ENCODE data around the gene SLC25A4. TPM values are rescaled to one million over a fixed set of nuclear protein-coding genes. Genes with fewer than 3 reads are reported as not detected.

The SLC25A4 gene
- total RNA-seq, 1 experiment from 2014 or later, result 40.2 TPM

GRCh38 chr4:185142912-185143600 is at the start of gene SLC25A4 (continued):
- no peak for TF ChIP-seq ZNF532 (CRISPR knock-in tag; IDR thresholded peaks at IDR 0.05; ENCODE audit: borderline replicate concordance)
- peak; percentile 95 for TF ChIP-seq FOXP4 (CRISPR knock-in tag; IDR thresholded peaks at IDR 0.05)
- no peak for TF ChIP-seq CREB1 (CRISPR knock-in tag; IDR thresholded peaks at IDR 0.05)

- no peak for TF ChIP-seq ZNF512 (CRISPR knock-in tag; IDR thresholded peaks at IDR 0.05; ENCODE audit: borderline replicate concordance)
- TF ChIP-seq OVOL2 (CRISPR knock-in tag; IDR thresholded peaks at IDR 0.05; ENCODE audit: borderline replicate concordance), result no peak
- TF ChIP-seq E2F4 (CRISPR knock-in tag; IDR thresholded peaks at IDR 0.05; ENCODE audit: borderline replicate concordance, low read depth), result no peak
- TF ChIP-seq FOXP4 (CRISPR knock-in tag; IDR thresholded peaks at IDR 0.05), result no peak
- no peak for TF ChIP-seq NR2C2 (CRISPR knock-in tag; IDR thresholded peaks at IDR 0.05)
- no peak for TF ChIP-seq TEAD1 (CRISPR knock-in tag; IDR thresholded peaks at IDR 0.05)
- TF ChIP-seq HMGA2 (CRISPR knock-in tag; IDR thresholded peaks at IDR 0.05), result no peak
- no peak for TF ChIP-seq CDX4 (CRISPR knock-in tag; IDR thresholded peaks at IDR 0.05; ENCODE audit: borderline replicate concordance)
- no peak for TF ChIP-seq MLX (CRISPR knock-in tag; IDR thresholded peaks at IDR 0.05)
- no peak for TF ChIP-seq TEAD4 (CRISPR knock-in tag; IDR thresholded peaks at IDR 0.05)
- no peak for TF ChIP-seq AR (CRISPR knock-in tag; IDR thresholded peaks at IDR 0.05)
- TF ChIP-seq ZNF232 (CRISPR knock-in tag; IDR thresholded peaks at IDR 0.05), result no peak
- no peak for TF ChIP-seq NFYB (CRISPR knock-in tag; conservative IDR thresholded peaks at IDR 0.05; ENCODE audit: low read depth)
- CTCF ChIA-PET, result interaction anchor here (0.6 to 1.0 kb wide), 2 partner anchors 88 kb away, joined by 3 read pairs; no protein-coding TSS in a partner anchor
- POLR2A ChIA-PET, result no interaction called here
- DNase-seq (ENCODE audit: low spot score) (no peak), ATAC-seq (no peak)
- no peaks in the 10 kb centered on the region for H3K36me3 Mint-ChIP-seq
- no peak overlapping the region for H3K27ac Mint-ChIP-seq
- no peaks in the 10 kb centered on the region for H3K27me3 Mint-ChIP-seq (ENCODE audit: low read depth)
- peaks cover 33% of the 10 kb centered on the region for H3K4me1 Mint-ChIP-seq
- H3K4me3 Mint-ChIP-seq, result no peak overlapping the region
- peaks cover 4% of the 10 kb centered on the region; the same call in 1 of the 2 replicates for H3K9me3 Mint-ChIP-seq
These were observed 49.5 kb upstream of the SLC25A4 start for GRCh38 chr4:185093603-185094002.

All from WTC11 (cell line).